Subcutaneous adipose tissue (tissue), 4 donors: ENCODE data around the gene CIDEC. TPM values are rescaled to one million over a fixed set of nuclear protein-coding genes. Genes with fewer than 3 reads are reported as not detected.

Experiments
- CTCF ChIP-seq: fragments of 450-650 bp; IDR thresholded peaks from one replicate; pipeline ENCODE4 v1.5.1; 2016; ENCODE audit warnings: low read depth, mild to moderate bottlenecking, control low read depth, antibody characterized with exemption, moderate library complexity
- total RNA-seq, 4 donors: library from RNA; depleted of rRNA; stranded (reverse); fragments of >200 nt; gene quantifications; one replicate each; pipeline ENCODE4 v1.1.0, GENCODE V29; 2016

The CIDEC gene
- total RNA-seq, 4 donors from 2014 or later = 684 to 1,626 (median 1,205) TPM

GRCh38 chr3:9834520-9835380 lies 45.3 kb downstream of the CIDEC start:
- no peak for TF ChIP-seq CTCF

GRCh38 chr3:9833078-9833477 lies 47.0 kb downstream of the CIDEC start:
- no peak for TF ChIP-seq CTCF

GRCh38 chr3:9831253-9831652 lies 48.8 kb downstream of the CIDEC start:
- no peak for TF ChIP-seq CTCF

- no peak for TF ChIP-seq CTCF
These were observed 51.0 kb downstream of the CIDEC start for GRCh38 chr3:9828801-9829755.

GRCh38 chr3:9826815-9827573 lies 53.1 kb downstream of the CIDEC start:
- TF ChIP-seq CTCF = no peak

GRCh38 chr3:9825451-9826040 lies 54.5 kb downstream of the CIDEC start:
- TF ChIP-seq CTCF = no peak
